SKM-1 (cell line): ENCODE measurements around the gene FGF12.

ENCODE experiments used
- DNase-seq: peaks from one replicate; lab custom pipeline; 2025; ENCODE audit not compliant: unreplicated experiment; lab: John Stamatoyannopoulos, UW

The FGF12 gene

DNA sequence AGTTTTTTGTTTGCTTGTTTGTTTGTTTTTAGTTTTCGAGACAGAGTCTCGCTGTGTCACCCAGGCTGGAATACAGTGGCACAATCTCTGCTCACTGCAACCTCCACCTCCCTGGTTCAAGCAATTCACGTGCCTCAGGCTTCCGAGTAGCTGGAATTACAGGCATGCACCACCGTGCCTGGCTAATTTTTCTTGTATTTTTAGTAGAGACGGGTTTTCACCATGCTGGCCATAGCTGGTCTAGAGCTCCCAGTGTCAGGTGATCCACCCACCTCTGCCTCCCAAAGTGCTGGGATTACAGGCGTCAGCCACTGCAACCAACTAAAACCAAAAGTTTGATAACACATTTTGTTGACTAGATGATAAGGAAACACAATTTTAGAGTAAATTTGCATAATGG, 372.7 kb downstream of the FGF12 start:
- no peak for DNase-seq

DNA sequence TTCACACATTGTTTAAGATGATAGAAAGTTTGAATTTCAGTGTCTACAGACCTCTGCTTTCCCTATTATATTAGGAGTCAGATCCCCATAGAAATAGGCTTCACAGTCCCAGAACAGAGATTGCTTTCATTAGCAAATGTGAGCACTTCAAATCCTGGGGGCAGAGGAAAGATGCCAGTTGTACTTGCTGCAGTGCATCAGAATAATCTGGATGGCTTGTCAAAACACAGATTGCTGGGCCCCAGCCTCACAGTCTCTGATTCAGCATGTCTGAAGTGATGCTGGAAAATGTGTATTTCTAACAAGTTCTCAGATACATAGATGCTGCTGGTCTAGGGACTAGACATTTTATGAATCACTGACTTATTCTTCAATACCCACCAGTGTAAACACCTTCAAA, 375.2 kb downstream of the FGF12 start:
- DNase-seq: no peak

DNA sequence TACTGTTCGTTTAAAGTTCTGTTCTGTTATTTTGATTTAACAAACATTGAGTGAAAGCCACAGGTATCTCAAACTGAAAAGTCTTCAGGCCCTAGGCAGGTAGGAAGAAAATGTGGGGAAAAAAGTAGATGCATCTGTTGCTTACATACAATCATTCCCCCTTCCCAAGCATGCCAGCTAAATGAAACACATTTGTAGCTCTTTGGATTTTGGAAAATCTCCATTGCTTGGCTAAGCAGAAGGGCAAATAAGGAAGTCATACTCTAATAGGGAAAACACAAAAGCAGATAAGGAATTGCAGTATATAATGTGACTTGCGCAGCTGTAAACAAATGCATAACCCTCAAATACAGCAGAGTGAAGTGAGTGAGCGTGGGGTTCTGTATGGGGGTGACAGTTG, 375.9 kb downstream of the FGF12 start:
- DNase-seq: no peak

DNA sequence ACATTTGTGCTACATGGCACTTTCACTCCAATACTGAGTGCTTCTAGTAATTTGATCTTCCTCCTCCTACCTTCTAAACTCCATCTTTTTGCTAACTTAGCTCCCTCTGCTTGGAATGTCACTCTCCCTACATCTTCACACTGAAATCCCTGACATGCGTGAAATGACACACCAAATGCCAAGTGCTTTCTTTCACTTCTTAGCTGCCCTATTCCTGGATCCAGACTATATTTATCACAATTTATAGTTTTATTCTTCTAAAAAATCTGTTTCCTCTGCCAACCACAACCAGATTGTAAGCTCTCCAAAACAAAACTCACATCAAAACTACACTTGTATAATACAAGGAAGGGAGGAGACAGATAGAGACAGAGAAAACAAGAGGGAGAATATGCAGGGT, 387.3 kb downstream of the FGF12 start:
- DNase-seq: no peak

DNA sequence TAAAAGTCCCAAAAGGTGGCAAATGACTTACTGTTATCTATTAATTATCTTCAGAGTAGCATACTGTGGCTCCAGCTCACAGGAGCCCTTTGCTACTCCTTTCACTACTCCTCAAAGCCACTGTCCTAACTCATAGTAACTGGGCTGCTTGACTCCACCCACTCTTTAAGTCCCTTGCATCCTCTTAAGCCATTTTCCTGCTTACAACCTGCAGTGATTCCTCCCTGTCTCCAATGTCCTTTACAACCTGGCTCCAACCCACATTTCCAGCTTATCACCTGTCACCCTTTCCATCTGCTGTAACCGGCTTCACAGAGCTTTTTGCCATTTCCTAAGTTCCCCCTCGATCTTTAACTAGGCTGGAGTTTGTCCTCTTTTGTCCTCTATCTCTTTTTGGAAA, 388.1 kb downstream of the FGF12 start:
- DNase-seq: no peak

DNA sequence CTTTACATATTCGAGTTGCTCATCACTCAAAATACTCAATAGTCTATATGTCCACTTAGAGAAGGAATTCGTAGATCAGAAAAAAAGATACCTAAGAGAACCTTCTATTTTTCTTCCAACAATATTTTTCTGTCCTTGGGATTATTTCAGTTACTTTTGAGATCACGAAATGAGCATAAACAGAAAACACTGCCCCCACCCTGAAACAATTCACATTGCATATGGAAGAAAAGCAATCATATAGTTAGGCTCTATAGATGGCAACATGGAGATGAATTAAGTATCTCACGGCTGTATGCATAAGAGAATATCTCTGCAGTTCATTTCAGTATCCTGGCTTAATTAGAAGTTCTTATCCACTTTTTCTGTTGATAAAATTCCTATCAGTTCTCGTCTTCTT, 391.1 kb downstream of the FGF12 start:
- DNase-seq: no peak

DNA sequence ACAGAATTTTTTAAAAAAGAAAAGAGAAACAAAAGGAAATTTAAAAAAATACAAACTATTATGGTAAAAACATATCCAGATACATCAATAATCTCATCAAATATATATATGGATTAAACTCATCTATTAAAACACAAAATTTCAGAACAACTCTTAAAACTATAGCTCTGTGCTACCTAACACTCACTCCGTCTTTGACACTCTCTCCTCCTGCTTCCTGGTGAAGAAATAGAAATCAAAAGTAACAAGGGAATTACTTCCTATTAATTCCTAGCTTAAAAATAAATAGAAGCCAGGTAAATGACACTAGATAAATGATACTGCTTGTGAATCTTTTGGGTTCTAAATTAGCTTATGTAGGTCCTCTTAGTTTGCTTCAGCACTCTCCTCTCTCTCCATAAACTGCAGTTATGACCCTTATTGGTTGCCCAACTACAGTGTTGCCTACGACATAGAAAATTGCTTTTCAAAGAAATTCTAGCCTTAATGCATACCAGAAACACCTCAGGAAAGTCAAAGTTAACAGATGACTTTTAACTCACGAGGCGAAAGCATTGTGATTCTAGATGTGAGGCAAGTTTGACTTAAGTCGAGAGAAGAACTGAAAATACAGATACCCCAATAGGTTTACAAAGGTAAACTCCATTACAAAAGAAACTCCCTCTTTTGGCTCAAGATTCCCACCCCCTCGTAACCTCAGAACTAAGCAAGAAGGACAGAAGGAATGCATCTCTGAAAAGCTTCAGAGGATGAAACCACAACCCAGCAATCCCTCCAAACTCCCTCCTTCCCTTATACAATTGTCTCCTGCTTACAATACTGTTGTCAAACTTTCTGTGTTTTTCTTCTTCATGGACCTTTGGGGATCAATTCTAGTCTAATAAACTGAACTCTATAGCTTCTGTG, 394.7 kb downstream of the FGF12 start:
- DNase-seq: no peak

DNA sequence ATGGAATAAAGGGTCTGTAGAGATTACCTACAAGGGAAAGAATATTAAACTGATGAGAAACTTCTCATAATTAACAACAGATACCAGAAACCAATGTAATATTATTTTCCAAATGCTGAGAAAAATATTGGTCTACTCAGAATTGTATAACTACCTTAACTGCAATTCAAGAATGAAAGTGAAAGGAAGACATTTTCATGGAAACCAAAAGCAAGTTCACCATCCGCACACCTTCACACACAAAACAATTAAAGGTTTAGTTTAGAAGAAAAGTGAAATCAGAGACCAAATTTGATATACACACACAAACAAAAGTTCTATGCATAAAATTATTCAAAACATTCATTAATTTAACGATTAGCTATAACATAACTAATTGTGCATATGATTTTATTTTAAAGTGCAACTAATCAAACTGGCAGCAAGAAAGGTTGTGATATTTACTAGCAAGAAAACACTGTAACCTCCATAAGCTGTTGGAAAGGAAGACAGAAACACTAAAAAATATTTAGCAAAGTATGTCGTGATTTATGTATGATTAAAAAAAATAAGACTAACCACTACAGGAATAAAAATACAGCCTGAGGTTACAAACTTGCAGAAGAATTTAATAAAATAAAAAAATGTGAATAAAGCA, 395.5 kb downstream of the FGF12 start:
- DNase-seq: no peak

DNA sequence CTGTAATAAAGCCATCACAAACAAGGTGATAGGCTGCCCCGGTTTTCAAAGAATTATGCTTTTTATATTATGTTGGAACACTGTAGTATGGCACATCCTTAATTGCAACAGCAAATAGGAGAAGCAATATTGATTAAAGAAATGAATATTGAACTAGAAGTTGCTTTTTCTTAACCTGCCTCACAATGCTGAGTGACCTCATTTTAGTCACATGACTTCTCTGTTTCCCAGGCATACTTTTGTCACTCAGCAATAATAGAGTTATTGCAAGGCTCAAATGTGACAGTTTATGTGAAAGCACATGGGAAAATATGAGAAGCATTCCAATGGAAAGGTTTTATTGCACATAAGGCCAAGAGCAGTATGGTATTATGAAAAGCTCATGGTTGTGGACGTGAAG, 400.7 kb downstream of the FGF12 start:
- no peak for DNase-seq

DNA sequence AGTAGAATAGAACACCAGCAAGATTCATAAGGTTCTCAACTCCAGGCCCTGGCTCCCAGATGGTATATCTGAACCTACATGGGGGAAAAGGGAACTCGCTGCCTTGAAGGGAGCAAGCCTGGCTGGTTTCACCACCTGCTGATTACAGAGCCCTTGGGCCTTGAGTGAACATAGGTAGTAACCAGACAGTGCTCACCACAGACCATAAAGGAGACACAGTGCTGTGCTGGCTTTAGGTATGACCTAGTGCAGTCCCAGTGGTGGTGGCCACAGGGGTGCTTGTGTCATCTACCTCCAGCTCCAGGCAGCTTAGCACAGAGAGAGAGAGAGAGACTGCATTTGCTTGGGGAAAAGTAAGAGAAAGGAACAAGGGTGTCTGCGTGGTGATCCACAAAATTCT, 409.8 kb downstream of the FGF12 start:
- no peak for DNase-seq

DNA sequence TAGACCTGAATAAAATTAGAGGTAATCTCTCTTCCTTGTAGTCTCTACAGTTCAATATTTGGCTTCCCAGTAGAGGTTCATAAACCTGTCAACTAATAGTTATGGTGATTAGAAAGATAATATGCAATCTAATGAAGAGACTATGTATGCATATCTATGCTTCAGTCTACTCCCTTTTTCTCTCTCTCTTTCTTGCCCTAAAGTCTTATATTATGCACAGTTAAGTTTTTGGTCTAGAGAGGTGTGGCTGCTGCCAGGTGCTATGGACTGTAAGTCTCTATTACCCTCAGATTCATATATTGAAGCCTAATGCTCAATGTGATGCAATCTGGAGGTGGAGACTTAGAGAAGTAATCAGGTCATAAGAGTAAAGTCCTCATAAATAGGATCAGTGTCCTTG, 413.7 kb downstream of the FGF12 start:
- DNase-seq: no peak

DNA sequence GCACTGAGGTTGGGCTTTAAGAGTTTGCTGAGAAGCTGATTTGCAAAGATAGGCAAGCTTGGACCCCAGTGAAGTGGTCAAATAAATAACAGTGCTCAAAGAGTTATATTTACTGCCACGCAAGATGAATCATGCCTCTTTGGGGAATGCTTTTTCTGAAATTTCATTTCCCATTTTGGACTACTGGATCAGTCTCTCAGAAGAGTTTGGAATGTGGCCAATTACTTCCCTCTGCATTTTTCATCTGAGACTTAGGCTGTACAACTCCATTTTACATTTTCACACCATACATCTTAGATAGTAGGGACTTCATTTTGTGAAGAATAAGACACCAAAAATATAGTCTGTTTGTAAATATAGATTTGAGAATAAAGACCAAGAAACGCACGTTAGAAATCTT, 419.7 kb downstream of the FGF12 start:
- DNase-seq: no peak

DNA sequence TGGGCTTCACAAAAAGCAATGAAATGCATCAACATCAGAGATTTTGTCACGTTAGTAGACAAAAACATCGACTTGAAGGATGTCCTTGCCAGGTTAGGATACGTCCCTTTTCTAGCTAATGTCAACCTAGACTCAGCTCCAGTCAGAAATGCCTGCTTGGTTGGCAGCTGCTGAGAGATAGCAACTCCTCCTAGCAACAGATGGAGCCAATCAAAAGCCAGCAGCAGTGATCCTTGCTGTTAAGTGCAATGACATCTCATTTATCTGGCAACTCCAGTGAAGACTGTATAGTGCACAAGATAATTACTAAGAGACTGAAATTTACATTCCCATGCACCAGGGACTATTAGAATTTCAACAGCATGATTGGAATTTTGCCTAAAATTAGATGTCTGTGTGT, 424.1 kb downstream of the FGF12 start:
- DNase-seq: no peak

DNA sequence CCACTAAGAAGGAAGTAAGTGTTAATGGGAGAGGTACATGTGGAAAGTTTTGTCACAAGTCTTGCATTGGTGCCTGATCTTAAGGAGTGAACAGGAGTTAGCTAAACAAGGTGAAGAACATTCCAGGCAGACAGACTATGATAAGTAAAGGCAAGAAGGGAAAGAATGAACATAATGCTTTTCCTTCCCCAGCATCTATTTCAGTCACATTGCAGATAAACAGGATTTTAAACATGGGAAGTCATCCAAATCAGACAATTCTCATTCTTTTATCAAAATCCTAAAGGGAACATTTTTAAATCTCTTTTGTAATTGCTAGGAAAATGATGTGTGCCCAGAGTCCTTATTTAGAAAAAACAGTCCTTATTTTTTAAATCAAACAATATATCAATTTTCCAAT, 424.6 kb downstream of the FGF12 start:
- DNase-seq: no peak

DNA sequence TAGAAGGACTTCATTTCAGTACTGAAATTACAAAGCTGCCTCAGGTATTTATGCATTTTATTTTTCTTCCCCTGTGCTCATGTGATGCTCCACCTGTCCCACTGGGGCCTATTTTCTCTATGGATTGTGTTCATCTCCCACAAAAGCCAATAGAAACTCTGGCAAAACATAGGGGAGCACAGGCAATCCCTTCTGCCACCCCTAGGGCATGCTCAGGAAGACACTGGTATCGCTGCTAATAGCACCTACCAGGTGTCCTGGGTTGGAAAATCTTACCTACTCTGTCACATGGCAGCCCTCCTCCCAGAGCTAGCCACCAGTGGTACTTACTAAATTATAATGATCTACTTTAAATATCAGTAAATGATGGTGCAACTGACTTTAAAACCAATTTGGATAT, 427.4 kb downstream of the FGF12 start:
- no peak for DNase-seq

DNA sequence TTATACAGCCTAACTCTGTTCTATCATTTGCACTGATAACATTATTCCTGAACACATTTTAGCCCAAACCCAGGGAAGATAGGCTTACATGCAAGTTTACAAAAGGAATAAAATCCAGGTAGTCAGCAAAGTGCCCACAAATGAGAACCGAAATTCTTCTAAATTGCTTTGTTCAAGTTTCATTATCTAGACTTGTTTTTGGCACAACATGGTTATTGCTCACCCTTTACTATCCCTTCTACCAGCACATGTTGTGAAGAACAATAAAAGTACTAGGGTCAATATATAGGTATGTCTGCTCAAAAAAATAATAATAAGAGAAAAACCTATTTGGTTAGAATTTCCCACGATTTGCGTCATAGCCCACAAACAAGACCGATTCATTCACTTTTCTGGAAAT, 430.5 kb downstream of the FGF12 start:
- no peak for DNase-seq

DNA sequence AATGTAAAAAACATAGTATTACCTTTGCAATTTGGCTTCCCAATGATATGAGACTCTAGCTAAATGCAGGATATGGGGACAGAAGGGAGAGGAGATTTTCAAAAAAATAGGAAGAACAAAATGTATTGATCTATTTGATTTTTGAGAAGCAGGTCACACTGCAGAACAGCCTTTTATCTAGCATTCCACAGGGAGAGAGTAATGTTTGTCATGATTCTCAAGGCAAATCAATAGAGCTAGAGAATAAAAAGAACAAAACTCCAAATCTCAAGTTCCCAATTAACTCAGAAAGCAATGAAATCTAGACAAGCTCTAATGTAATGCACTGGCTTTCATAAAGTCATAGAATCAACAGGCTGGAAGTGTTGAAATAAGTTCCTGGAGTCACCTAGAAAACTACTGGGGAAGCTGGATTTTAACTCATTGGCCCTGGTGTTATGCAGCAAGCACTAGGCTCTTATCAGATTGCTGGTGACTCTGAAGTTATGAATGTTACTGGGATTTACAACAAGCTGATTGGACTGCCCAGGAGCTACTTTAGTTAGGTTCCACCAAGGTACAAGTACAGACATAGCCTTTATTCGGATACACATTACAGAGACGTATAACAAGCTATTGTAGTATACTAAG, 442.8 kb downstream of the FGF12 start:
- no peak for DNase-seq

DNA sequence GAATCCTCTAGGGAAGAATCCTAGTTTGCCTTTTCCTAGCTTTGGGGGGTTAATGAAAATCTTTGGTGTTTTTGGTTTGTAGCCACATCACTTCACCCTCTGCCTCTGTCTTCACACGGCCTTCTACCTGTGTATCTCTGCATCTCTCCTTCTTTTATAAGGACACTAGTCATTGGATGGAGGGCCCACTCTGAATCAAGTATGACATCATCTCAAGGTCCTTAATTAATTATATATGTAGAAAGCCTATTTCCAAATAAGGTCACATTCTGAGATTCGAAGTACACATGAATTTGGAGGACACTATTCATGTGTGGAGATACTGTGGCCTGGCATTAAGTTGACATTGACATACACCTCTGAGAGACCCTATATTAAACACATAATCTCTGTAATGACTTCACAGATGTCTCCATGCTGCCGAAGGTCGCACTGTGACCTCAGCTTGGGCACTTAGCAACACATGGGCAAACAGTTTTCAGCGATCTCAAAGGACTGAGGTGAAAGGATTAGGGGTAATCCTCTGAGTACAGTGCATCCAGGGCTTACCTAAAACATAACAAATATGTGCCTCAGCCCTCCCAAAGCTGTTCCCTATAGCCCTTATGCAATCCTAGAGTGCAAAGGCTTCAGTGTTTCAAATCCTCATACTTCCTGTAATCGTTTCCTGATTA, 446.0 kb downstream of the FGF12 start:
- DNase-seq: no peak

DNA sequence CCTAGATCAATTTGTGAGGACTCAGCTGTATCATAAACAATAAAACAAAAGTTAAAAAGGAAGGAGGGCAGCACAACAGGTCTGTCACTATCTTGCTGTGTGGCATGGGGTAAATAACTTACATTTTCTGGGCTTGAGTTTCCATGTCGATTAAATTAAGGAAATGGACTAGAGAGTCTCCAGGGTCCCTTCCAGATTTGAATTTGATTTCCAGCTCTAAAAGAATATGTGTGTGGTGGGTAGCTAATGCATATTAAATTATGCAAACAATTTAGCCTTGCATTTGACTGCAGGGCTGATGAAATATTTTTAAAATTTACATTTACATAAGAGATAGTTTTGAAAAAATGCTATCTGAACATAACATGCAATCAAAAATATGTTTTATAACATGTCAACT, 447.7 kb downstream of the FGF12 start:
- no peak for DNase-seq

DNA sequence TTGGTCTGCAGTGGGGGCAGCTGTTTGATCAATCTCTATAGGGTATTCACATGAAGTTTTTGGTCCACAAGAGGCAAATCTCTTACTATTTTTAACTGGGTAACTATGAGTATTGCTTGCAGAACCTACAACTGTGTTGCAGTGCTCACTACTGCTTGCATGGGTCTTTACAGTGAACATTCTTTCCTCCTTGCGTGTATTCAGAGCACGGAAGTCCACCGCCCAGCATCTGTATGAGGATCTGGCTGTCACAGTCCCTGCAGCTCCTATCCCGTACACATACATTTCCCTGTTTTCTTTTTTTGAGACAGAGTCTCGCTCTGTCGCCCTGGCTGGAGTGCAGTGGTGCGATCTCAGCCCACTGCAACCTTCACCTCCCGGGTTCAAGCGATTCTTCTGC, 449.9 kb downstream of the FGF12 start:
- no peak for DNase-seq

DNA sequence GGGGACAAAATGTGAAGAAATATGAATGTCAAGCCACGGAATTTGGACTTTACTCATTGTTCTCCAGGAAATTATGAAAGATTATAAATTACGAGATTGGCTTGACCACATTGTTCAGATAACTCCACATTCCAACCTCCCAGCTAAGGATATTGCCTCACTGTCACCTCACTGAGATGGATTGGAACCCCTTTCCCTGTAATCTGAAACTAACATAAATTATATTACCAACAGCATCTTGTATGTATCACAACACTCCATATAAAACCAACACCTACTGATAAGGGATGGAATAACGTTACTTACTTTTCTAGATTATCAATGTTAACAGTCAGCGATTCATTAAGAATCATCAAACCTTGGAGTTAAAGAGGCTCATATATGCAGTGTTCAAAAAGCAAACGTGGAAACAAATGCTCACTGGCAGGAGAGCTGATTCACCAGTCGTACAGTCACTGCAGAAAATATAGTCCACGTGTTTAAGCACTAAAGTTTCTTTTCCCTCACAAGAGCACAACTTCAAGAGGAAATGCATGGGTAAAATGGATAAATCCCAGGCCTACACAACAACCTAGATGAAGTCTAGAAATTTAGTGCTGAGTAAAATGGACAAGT, 451.5 kb downstream of the FGF12 start:
- DNase-seq: no peak
